ENCODE data around the gene NOX4. TPM values are rescaled to one million over a fixed set of nuclear protein-coding genes. Genes with fewer than 3 reads are reported as not detected.
A peak's percentile ranks its signal among the peaks of the same experiment; 100 is the strongest.

Gene NOX4
- total RNA-seq, 1 donor from 2014 or later: 3.7 TPM

- Mint-ChIP-seq H3K27me3 (peaks cover 13% of the 10 kb centered on the region), H3K4me3 (no peak overlapping the region), H3K4me1 (ENCODE audit: unreplicated experiment) (peaks cover 23% of the 10 kb centered on the region), H3K27ac (no peak overlapping the region), H3K9me3 (no peaks in the 10 kb centered on the region), H3K36me3 (no peaks in the 10 kb centered on the region)
- DNase-seq (ENCODE audit: extremely low spot score, unreplicated experiment): no peak
- TF ChIP-seq, protein P1, sequence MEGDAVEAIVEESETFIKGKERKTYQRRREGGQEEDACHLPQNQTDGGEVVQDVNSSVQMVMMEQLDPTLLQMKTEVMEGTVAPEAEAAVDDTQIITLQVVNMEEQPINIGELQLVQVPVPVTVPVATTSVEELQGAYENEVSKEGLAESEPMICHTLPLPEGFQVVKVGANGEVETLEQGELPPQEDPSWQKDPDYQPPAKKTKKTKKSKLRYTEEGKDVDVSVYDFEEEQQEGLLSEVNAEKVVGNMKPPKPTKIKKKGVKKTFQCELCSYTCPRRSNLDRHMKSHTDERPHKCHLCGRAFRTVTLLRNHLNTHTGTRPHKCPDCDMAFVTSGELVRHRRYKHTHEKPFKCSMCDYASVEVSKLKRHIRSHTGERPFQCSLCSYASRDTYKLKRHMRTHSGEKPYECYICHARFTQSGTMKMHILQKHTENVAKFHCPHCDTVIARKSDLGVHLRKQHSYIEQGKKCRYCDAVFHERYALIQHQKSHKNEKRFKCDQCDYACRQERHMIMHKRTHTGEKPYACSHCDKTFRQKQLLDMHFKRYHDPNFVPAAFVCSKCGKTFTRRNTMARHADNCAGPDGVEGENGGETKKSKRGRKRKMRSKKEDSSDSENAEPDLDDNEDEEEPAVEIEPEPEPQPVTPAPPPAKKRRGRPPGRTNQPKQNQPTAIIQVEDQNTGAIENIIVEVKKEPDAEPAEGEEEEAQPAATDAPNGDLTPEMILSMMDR (conservative IDR thresholded peaks at IDR 0.05): no peak
These were observed 2.3 kb upstream of the NOX4 start for GRCh38 chr11:89493431-89493830.

DNA sequence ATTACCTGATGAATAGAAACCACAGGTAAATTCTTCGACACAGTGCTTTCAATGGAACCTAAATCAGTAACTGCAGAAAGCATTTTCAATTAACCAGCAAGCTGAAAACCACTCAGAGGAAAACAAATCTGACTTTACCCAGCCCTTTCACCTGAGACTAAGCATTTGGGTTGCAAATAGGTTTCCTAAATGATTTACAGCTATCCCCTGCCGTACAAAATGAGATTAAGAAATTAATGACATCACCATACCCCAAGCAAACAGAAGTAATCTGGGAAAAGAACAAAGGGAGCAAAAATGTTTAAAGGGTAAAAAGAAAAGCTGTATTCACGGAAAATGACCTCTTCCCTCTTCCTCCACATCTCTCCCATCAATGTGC, 584 bp downstream of the NOX4 start:
- TF ChIP-seq, protein P1 (conservative IDR thresholded peaks at IDR 0.05): no peak
- Mint-ChIP-seq H3K27ac (peak overlapping the region; percentile 74), H3K4me1 (ENCODE audit: unreplicated experiment) (peaks cover 23% of the 10 kb centered on the region)

GRCh38 chr11:89489930-89490329, 1.2 kb downstream of the NOX4 start:
- Mint-ChIP-seq H3K9me3 (no peaks in the 10 kb centered on the region), H3K27ac (no peak overlapping the region), H3K36me3 (no peaks in the 10 kb centered on the region), H3K4me3 (peak overlapping the region; percentile 88), H3K27me3 (peaks cover 4% of the 10 kb centered on the region), H3K4me1 (ENCODE audit: unreplicated experiment) (peaks cover 23% of the 10 kb centered on the region)
- no peak for DNase-seq (ENCODE audit: extremely low spot score, unreplicated experiment)
- TF ChIP-seq, protein P1 (conservative IDR thresholded peaks at IDR 0.05): no peak

More for the DNA sequence above, 584 bp downstream of the NOX4 start:
- DNase-seq (ENCODE audit: extremely low spot score, unreplicated experiment): no peak
- H3K36me3 Mint-ChIP-seq: no peaks in the 10 kb centered on the region
- H3K9me3 Mint-ChIP-seq: no peaks in the 10 kb centered on the region
- peaks cover 9% of the 10 kb centered on the region for H3K27me3 Mint-ChIP-seq
- peak overlapping the region; percentile 88 for H3K4me3 Mint-ChIP-seq

DNA sequence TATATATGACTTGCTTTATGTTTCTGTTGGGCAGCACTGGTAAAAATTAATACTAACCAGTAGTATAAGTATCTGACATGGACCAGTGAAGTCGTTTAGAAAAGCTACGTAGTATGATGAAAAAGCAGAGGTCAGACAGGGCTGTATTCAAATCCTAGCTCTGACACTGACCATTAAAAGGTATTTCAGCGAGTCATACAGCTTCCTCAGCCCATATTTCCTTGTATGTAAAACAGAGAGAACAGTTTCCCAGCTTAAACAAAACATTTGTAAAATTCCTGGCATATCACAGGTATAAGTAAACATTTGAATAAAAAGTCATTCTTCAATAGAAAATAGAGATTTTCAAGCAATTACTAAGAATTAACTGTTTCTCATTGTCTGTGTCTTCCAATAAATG, 4.2 kb downstream of the NOX4 start:
- peaks cover 3% of the 10 kb centered on the region for H3K27me3 Mint-ChIP-seq
- H3K27ac Mint-ChIP-seq: no peak overlapping the region
- DNase-seq (ENCODE audit: extremely low spot score, unreplicated experiment): no peak
- no peaks in the 10 kb centered on the region for H3K9me3 Mint-ChIP-seq
- peaks cover 3% of the 10 kb centered on the region for H3K36me3 Mint-ChIP-seq
- H3K4me1 Mint-ChIP-seq (ENCODE audit: unreplicated experiment): peaks cover 16% of the 10 kb centered on the region
- TF ChIP-seq, protein P1 (conservative IDR thresholded peaks at IDR 0.05): no peak
- no peak overlapping the region for H3K4me3 Mint-ChIP-seq

DNA sequence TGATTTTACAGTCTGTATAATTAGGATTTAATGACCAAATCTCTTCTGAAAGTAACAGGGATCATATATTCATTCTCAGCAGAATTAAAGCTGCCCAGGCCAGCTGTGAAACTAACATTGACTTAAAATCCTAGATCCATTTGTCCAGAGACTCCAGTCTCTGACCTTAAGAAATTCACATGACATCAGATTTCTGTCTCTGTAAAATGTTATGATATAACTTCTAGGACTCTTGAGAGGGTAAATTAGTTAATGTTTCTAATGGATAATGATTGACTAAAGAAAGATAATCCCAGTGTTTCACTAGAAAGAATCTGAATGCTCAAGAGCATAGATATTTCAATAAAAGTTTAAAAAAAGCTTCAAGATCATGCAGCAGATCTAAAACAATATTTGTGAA, 6.3 kb downstream of the NOX4 start:
- H3K4me3 Mint-ChIP-seq: no peak overlapping the region
- peaks cover 7% of the 10 kb centered on the region for H3K36me3 Mint-ChIP-seq
- no peaks in the 10 kb centered on the region for H3K9me3 Mint-ChIP-seq
- no peak for DNase-seq (ENCODE audit: extremely low spot score, unreplicated experiment)
- no peak overlapping the region for H3K27ac Mint-ChIP-seq
- TF ChIP-seq, protein P1 (conservative IDR thresholded peaks at IDR 0.05): no peak
- peaks cover 3% of the 10 kb centered on the region for H3K27me3 Mint-ChIP-seq
- H3K4me1 Mint-ChIP-seq (ENCODE audit: unreplicated experiment): peaks cover 3% of the 10 kb centered on the region

GRCh38 chr11:89477175-89477574, 14.0 kb downstream of the NOX4 start:
- TF ChIP-seq, protein P1 (conservative IDR thresholded peaks at IDR 0.05): no peak
- Mint-ChIP-seq H3K4me3 (no peak overlapping the region), H3K27me3 (peaks cover 4% of the 10 kb centered on the region), H3K27ac (no peak overlapping the region), H3K4me1 (ENCODE audit: unreplicated experiment) (peaks cover 3% of the 10 kb centered on the region), H3K36me3 (peaks cover 7% of the 10 kb centered on the region), H3K9me3 (peaks cover 3% of the 10 kb centered on the region)
- no peak for DNase-seq (ENCODE audit: extremely low spot score, unreplicated experiment)
